HepG2 (cell line): ENCODE measurements around the gene ARMC8. TPM values are rescaled to one million over a fixed set of nuclear protein-coding genes. Genes with fewer than 3 reads are reported as not detected.

ENCODE experiments used
- ATAC-seq: fragments of 200-7000 bp; cut with Tn5 transposase; 3 replicates; pipeline ENCODE4 v1.9.1; 2020; ENCODE audit warnings: mild to moderate bottlenecking, moderate library complexity
- BruUV-seq: library from RNA; stranded (reverse); fragments of 400-500 nt; replicated peaks from 2 replicates; lab custom pipeline; 2021; lab: Mats Ljungman, UMichigan
- CTCF ChIA-PET: fragments of 300-600 bp; formaldehyde crosslinking; extraction: SDS; loops from one replicate; lab custom pipeline; 2021; ENCODE audit warnings: low total read pairs, inconsistent platforms, low intra/inter-chr PET ratio; lab: Yijun Ruan, JAX
- POLR2A ChIA-PET: fragments of 350-600 bp; sonication (Branson Sonifier 250); formaldehyde crosslinking; loops from one replicate; lab custom pipeline; 2020; ENCODE audit warnings: antibody characterized with exemption, inconsistent platforms; lab: Yijun Ruan, JAX
- DNase-seq: peaks from one replicate; pipeline ENCODE4 v3.0.0-alpha.2; 2015; ENCODE audit warnings: low spot score
- FAIRE-seq: peaks from 3 replicates; lab custom pipeline; 2011; peaks lifted over from hg19 to GRCh38; lab: Jason Lieb, UNC
- H2AFZ ChIP-seq: one replicate; pipeline ENCODE4 v1.6.1; 2011; ENCODE audit warnings: low read length, inconsistent platforms
- H3K27ac ChIP-seq: fragments of 300-600 bp; 3 replicates; pipeline ENCODE4 v1.8.0; 2011; ENCODE audit warnings: mixed run types, mild to moderate bottlenecking, mixed read lengths, low read length, inconsistent platforms; ENCODE audit not compliant: insufficient read depth; ENCODE audit errors: extremely low read length
- H3K27me3 ChIP-seq, 2 experiments: fragments of 200-600 bp in 1 of 2; 2 replicates in 1 of 2; 3 replicates in 1 of 2; pipeline versions ENCODE4 v1.6.0 to v1.8.0; 2011; ENCODE audit warnings: low read length in 2 of 2, mild to moderate bottlenecking in 2 of 2, moderate library complexity in 2 of 2, inconsistent platforms in 1 of 2; ENCODE audit not compliant: insufficient read depth in 2 of 2, control insufficient read depth in 1 of 2
- H3K36me3 ChIP-seq, 2 experiments: fragments of 200-600 bp in 1 of 2; replicated peaks in 1 of 2; 2 replicates in 1 of 2; 3 replicates in 1 of 2; pipeline versions ENCODE4 v1.5.1 to v1.8.0; 2011; ENCODE audit warnings: low read length in 2 of 2, inconsistent platforms in 1 of 2; ENCODE audit not compliant: insufficient read depth in 2 of 2, control insufficient read depth in 1 of 2
- H3K4me1 ChIP-seq: 2 replicates; pipeline ENCODE4 v1.5.1; 2012; ENCODE audit warnings: low read length, inconsistent platforms; ENCODE audit not compliant: insufficient read depth
- H3K4me2 ChIP-seq: 2 replicates; pipeline ENCODE4 v1.6.0; 2011; ENCODE audit warnings: low read depth, low read length, inconsistent platforms
- H3K4me3 ChIP-seq, 3 experiments: fragments of 200-600 bp in 1 of 3; sonication (generic), shearing (Covaris generic) in 1 of 3; replicated peaks in 1 of 3; 2 replicates each; pipeline ENCODE4 v1.5.1; 2011 to 2016; ENCODE audit warnings: low read length in 3 of 3, inconsistent platforms in 2 of 3, low read depth in 2 of 3, mild to moderate bottlenecking in 2 of 3, control low read depth in 1 of 3, mixed read lengths in 1 of 3; ENCODE audit not compliant: insufficient read depth in 1 of 3
- H3K79me2 ChIP-seq: one replicate; pipeline ENCODE4 v1.6.1; 2011; ENCODE audit warnings: low read length, inconsistent platforms; ENCODE audit not compliant: insufficient read depth
- H3K9ac ChIP-seq: 2 replicates; pipeline ENCODE4 v1.6.0; 2011; ENCODE audit warnings: mild to moderate bottlenecking, low read depth, low read length, inconsistent platforms; ENCODE audit not compliant: insufficient read depth
- H3K9me3 ChIP-seq: 2 replicates; pipeline ENCODE4 v1.5.1; 2012; ENCODE audit warnings: mild to moderate bottlenecking, low read length
- H4K20me1 ChIP-seq: 2 replicates; pipeline ENCODE4 v1.6.0; 2011; ENCODE audit warnings: inconsistent platforms, mild to moderate bottlenecking, low read length, moderate library complexity; ENCODE audit not compliant: insufficient read depth
- MAFF ChIP-seq: IDR thresholded peaks from 2 replicates; pipeline ENCODE4 v1.6.1; 2011; ENCODE audit warnings: low read depth, low read length, improper control_type of control experiment
- MAFK ChIP-seq, 2 experiments: IDR thresholded peaks in 1 of 2; conservative IDR thresholded peaks in 1 of 2; 2 replicates each; pipeline ENCODE4 v1.6.1; 2011; ENCODE audit warnings: improper control_type of control experiment in 2 of 2, low read length in 2 of 2
- WGBS: methylation state at CpG from one replicate; pipeline ENCODE4 v1.1.6; 2017; ENCODE audit warnings: low lambda C conversion rate; 5-methylcytosine and 5-hydroxymethylcytosine counted together
- in situ Hi-C: cut with HindIII; loops from 2 replicates; pipeline ENCODE4 v1.10.0; 2017; ENCODE audit warnings: low pct_unique_long_range_greater_than_20kb; ENCODE audit not compliant: extremely low pct_ligation_motif_present
- intact Hi-C: fragments of 100-400 bp; cut with micrococcal nuclease; formaldehyde crosslinking; loops from one replicate; pipeline ENCODE4 v1.10.0; 2022; ENCODE audit not compliant: unreplicated experiment
- polyA plus RNA-seq, 8 experiments: library from polyadenylated mRNA; depleted of rRNA in 3 of 8; stranded (reverse) in 7 of 8; unstranded in 1 of 8; fragments of >200 nt; fragmentation: Illumina TruSeq in 4 of 8; extraction: Trizol in 4 of 8; gene quantifications; 2 replicates each; pipeline versions ENCODE4 v1.2.1 to v1.2.3, GENCODE V29; 2011 to 2016; ENCODE audit warnings: low read depth in 4 of 8, missing spikeins in 1 of 8, mixed read lengths in 1 of 8; ENCODE audit not compliant: insufficient read depth in 1 of 8
- total RNA-seq, 5 experiments: library from RNA; depleted of rRNA; stranded (reverse); fragments of >200 nt; fragmentation: Illumina TruSeq; extraction: Trizol; gene quantifications; 2 replicates each; pipeline ENCODE4 v1.2.3, GENCODE V29; 2016; ENCODE audit warnings: low read depth in 1 of 5
- TF ChIP-seq, protein P1 (sequence below): sonication (generic); formaldehyde crosslinking; IDR thresholded peaks from 2 replicates; pipeline ENCODE4 v1.4.0; 2020; ENCODE audit warnings: mild to moderate bottlenecking, missing genetic modification reagents, borderline replicate concordance

ARMC8 gene
- total and polyA plus RNA-seq, 2 of the 13 experiments (the other 11 are each of a cell fraction or from before 2014, with no cell fraction given), result 38.9 to 55.3 TPM

DNA sequence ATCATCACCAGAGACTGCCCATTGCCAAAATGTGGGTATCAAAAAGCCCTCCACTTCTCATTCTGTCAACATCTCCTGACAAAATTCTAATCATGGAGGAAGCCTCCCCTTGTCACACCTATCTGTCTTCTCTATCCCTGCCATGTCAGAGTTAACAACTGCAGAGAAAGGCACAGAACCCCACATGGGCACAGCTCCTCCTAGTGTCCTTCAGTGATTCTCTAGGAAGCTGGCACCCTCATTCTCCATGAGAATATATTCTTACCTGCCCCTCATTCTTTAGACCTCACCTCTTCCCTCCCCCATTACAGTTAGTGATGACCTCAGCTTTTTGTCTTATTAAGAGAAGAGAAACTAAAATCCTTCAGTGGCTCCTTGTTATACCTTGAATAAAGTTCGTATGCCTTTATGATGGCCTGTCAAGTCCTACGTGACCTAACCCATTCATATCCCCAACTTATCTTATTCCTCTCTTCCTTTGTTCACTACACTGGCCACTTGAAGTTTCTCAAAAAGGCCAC is 97.9 kb downstream of the ARMC8 start:
- intact Hi-C loops (no loop called here), in situ Hi-C loops (no loop called here)
- Histone ChIP-seq H3K27ac (no peak overlapping the region), H3K9ac (no peak overlapping the region), H2AFZ (no peak overlapping the region), H3K9me3 (no peaks in the 10 kb centered on the region), H3K4me1 (no peaks in the 10 kb centered on the region), H3K36me3 (peaks cover 10 to 41% of the 10 kb centered on the region in 2 experiments; a peak in 4 of 5 replicates), H3K4me3 (no peak overlapping the region), H3K4me2 (no peak overlapping the region), H3K79me2 (no peaks in the 10 kb centered on the region), H3K27me3 (no peaks in the 10 kb centered on the region), H4K20me1 (no peaks in the 10 kb centered on the region)
- DNase-seq, result no peak
- peak; percentile 31; the same call in 1 of the 3 replicates for ATAC-seq
- peak; percentile 64 to 83; a peak in 3 of 4 replicates for TF ChIP-seq MAFK (conservative IDR thresholded peaks at IDR 0.05 in 1 of 2, IDR thresholded peaks at IDR 0.05 in 1 of 2; ENCODE audit: low read length in 2 of 2)
- TF ChIP-seq, protein P1, sequence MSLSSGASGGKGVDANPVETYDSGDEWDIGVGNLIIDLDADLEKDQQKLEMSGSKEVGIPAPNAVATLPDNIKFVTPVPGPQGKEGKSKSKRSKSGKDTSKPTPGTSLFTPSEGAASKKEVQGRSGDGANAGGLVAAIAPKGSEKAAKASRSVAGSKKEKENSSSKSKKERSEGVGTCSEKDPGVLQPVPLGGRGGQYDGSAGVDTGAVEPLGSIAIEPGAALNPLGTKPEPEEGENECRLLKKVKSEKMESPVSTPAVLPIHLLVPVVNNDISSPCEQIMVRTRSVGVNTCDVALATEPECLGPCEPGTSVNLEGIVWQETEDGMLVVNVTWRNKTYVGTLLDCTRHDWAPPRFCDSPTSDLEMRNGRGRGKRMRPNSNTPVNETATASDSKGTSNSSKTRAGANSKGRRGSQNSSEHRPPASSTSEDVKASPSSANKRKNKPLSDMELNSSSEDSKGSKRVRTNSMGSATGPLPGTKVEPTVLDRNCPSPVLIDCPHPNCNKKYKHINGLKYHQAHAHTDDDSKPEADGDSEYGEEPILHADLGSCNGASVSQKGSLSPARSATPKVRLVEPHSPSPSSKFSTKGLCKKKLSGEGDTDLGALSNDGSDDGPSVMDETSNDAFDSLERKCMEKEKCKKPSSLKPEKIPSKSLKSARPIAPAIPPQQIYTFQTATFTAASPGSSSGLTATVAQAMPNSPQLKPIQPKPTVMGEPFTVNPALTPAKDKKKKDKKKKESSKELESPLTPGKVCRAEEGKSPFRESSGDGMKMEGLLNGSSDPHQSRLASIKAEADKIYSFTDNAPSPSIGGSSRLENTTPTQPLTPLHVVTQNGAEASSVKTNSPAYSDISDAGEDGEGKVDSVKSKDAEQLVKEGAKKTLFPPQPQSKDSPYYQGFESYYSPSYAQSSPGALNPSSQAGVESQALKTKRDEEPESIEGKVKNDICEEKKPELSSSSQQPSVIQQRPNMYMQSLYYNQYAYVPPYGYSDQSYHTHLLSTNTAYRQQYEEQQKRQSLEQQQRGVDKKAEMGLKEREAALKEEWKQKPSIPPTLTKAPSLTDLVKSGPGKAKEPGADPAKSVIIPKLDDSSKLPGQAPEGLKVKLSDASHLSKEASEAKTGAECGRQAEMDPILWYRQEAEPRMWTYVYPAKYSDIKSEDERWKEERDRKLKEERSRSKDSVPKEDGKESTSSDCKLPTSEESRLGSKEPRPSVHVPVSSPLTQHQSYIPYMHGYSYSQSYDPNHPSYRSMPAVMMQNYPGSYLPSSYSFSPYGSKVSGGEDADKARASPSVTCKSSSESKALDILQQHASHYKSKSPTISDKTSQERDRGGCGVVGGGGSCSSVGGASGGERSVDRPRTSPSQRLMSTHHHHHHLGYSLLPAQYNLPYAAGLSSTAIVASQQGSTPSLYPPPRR (CRISPR knock-in tag), result no peak
- peak; percentile 64 for TF ChIP-seq MAFF
- no TSS peak for BruUV-seq
- no peak for FAIRE-seq
- CTCF ChIA-PET, result no interaction called here
- 98% methylated on average over 2 of the region's 2 CpGs for WGBS
- POLR2A ChIA-PET, result no interaction called here
